GM23338 (cell line): ENCODE data around the gene SHKBP1. TPM values are rescaled to one million over a fixed set of nuclear protein-coding genes. Genes with fewer than 3 reads are reported as not detected.
A peak's percentile ranks its signal among the peaks of the same experiment; 100 is the strongest.

Experiments
- ATAC-seq: fragments of 200-7000 bp; cut with Tn5 transposase; 3 replicates; pipeline ENCODE4 v1.9.1; 2020
- DNase-seq: peaks from one replicate; pipeline ENCODE4 v3.0.0-alpha.2; 2015; ENCODE audit warnings: low spot score
- H2AFZ ChIP-seq: fragments of 200-600 bp; sonication (generic); 2 replicates; pipeline ENCODE4 v1.8.0; 2016; ENCODE audit warnings: antibody characterized with exemption, mild to moderate bottlenecking, moderate library complexity
- H3F3A ChIP-seq: fragments of 200-600 bp; sonication (generic); replicated peaks from 2 replicates; pipeline ENCODE4 v1.8.0; 2017; ENCODE audit warnings: antibody characterized with exemption, mixed run types, low read depth
- H3K27ac ChIP-seq: fragments of 200-600 bp; sonication (generic); 2 replicates; pipeline ENCODE4 v1.6.1; 2016; ENCODE audit warnings: low read depth
- H3K27me3 ChIP-seq: fragments of 200-600 bp; sonication (generic); 2 replicates; pipeline ENCODE4 v1.8.0; 2016; ENCODE audit warnings: mild to moderate bottlenecking, mixed run types, moderate library complexity; ENCODE audit not compliant: insufficient read depth
- H3K36me3 ChIP-seq: fragments of 200-600 bp; sonication (generic); 2 replicates; pipeline ENCODE4 v1.8.0; 2016; ENCODE audit warnings: mild to moderate bottlenecking; ENCODE audit not compliant: insufficient read depth
- H3K4me1 ChIP-seq: fragments of 200-600 bp; sonication (generic); 2 replicates; pipeline ENCODE4 v1.8.0; 2016; ENCODE audit warnings: mild to moderate bottlenecking, moderate library complexity; ENCODE audit not compliant: insufficient read depth
- H3K4me2 ChIP-seq: fragments of 200-600 bp; sonication (generic); 2 replicates; pipeline ENCODE4 v1.7.1; 2017; ENCODE audit warnings: mixed run types
- H3K4me3 ChIP-seq: fragments of 200-600 bp; sonication (generic); 2 replicates; pipeline ENCODE4 v1.6.1; 2016; ENCODE audit warnings: mixed run types
- H3K79me2 ChIP-seq: fragments of 200-600 bp; sonication (generic); replicated peaks from 2 replicates; pipeline ENCODE4 v1.8.0; 2017; ENCODE audit warnings: mild to moderate bottlenecking; ENCODE audit not compliant: insufficient read depth
- H3K9me2 ChIP-seq: fragments of 200-600 bp; sonication (generic); 2 replicates; pipeline ENCODE4 v1.8.0; 2017; ENCODE audit not compliant: insufficient read depth
- H4K20me1 ChIP-seq: fragments of 200-600 bp; sonication (generic); replicated peaks from 2 replicates; pipeline ENCODE4 v1.8.0; 2017; ENCODE audit warnings: mild to moderate bottlenecking; ENCODE audit not compliant: insufficient read depth
- H3K27ac Mint-ChIP-seq: 2 replicates; pipeline ENCODE4 v1.8.0; 2020; ENCODE audit warnings: inconsistent platforms, mild to moderate bottlenecking, moderate library complexity, mixed read lengths
- H3K27me3 Mint-ChIP-seq: 3 replicates; pipeline ENCODE4 v1.8.0; 2022; ENCODE audit warnings: low read depth, mild to moderate bottlenecking, moderate library complexity, mixed read lengths, inconsistent platforms; ENCODE audit not compliant: insufficient read depth, poor library complexity
- H3K36me3 Mint-ChIP-seq: 3 replicates; pipeline ENCODE4 v1.8.0; 2021; ENCODE audit warnings: low read depth, mild to moderate bottlenecking, inconsistent platforms, moderate library complexity, mixed read lengths
- H3K4me1 Mint-ChIP-seq: 3 replicates; pipeline ENCODE4 v1.8.0; 2020; ENCODE audit warnings: mild to moderate bottlenecking, inconsistent platforms, mixed read lengths
- H3K4me3 Mint-ChIP-seq: 3 replicates; pipeline ENCODE4 v1.8.0; 2021; ENCODE audit warnings: moderate library complexity, mild to moderate bottlenecking, inconsistent platforms, mixed read lengths
- H3K9me3 Mint-ChIP-seq: 3 replicates; pipeline ENCODE4 v1.8.0; 2020; ENCODE audit warnings: moderate library complexity, mild to moderate bottlenecking, inconsistent platforms, mixed read lengths
- CREB1 ChIP-seq: fragments of 250-450 bp; sonication (Bioruptor Pico); IDR thresholded peaks from 2 replicates; pipeline ENCODE4 v1.5.0; 2020; ENCODE audit warnings: low read depth, mild to moderate bottlenecking, moderate library complexity
- EZH2 ChIP-seq: fragments of 200-600 bp; sonication (generic); IDR thresholded peaks from one replicate; pipeline ENCODE4 v1.8.0; 2017; ENCODE audit warnings: antibody characterized with exemption, mild to moderate bottlenecking, low read depth; ENCODE audit not compliant: unreplicated experiment
- NANOG ChIP-seq: IDR thresholded peaks from 2 replicates; pipeline ENCODE4 v1.6.1; 2016; ENCODE audit warnings: antibody characterized with exemption, borderline replicate concordance
- REST ChIP-seq: IDR thresholded peaks from one replicate; pipeline ENCODE4 v1.6.1; 2018; ENCODE audit warnings: antibody characterized with exemption; ENCODE audit not compliant: unreplicated experiment
- ZNF331 ChIP-seq: fragments of 250-450 bp; sonication (Bioruptor Pico); IDR thresholded peaks from 2 replicates; pipeline ENCODE4 v1.5.0; 2020; ENCODE audit warnings: low read depth, mild to moderate bottlenecking, moderate library complexity
- polyA plus RNA-seq: library from polyadenylated mRNA; unstranded; fragments of >200 nt; fragmentation: Nextera tagmentation; extraction: Ambion mirVana; gene quantifications from 2 replicates; pipeline ENCODE4 v1.2.1, GENCODE V29; 2016
- total RNA-seq: library from RNA; depleted of rRNA; stranded (reverse); fragments of >200 nt; shearing (Covaris generic); gene quantifications from 2 replicates; pipeline ENCODE4 v1.2.3, GENCODE V29; 2014
- TF ChIP-seq, protein P1 (sequence below): IDR thresholded peaks from 2 replicates; pipeline ENCODE4 v1.6.1; 2016; ENCODE audit warnings: antibody characterized with exemption

SHKBP1 gene
- total and polyA plus RNA-seq, 2 experiments from 2014 or later, result 63.2 to 69.8 TPM

DNA sequence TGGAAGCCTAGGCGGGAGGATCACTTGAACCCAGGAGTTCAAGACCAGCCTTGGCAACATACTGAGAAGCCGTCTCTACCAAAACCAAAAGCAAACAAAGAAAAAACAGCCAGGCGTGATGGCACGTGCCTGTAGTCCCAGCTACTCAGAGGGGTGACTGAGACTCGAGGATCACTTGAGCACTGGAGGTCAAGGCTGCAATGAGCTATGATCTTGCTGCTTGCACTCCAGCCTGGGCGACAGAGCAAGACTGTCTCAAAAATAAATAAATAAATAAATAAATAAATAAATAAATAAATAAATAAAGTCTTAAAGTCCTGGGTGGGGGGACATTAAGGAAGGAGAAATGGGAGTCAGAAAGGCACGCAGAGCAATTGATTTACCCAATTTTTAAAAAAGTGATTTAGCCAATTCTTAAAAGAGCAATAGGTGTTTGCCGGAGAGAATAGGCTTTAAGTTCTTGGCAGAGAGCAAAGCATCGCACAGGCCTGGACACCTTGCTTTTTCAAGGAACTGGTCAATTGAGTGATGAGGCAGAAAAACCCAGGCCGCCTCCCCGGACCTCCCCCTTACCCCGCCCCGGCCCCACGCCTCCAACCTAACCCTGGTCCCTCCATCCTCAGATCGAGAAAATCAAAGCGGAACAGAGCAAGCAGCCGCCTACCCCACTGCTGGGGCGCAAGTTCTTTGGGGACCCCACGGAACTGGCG, 9.5 kb upstream of the SHKBP1 start:
- DNase-seq, result peak; percentile 55
- H3K4me3 ChIP-seq, result peak overlapping the region; percentile 71
- Mint-ChIP-seq H3K36me3 (no peaks in the 10 kb centered on the region), H3K9me3 (no peaks in the 10 kb centered on the region), H3K4me3 (peak overlapping the region; percentile 60), H3K27ac (no peak overlapping the region), H3K4me1 (peaks cover 10% of the 10 kb centered on the region; the same call in 2 of the 3 replicates), H3K27me3 (peaks cover 59% of the 10 kb centered on the region)
- 0 out of 2 replicates have a peak, but pooled peaks cover 4% of the 10 kb centered on the region for H4K20me1 ChIP-seq
- peak overlapping the region; percentile 90 for H2AFZ ChIP-seq
- H3K4me1 ChIP-seq, result no peaks in the 10 kb centered on the region; the same call in 1 of the 2 replicates
- H3K27me3 ChIP-seq, result peaks cover 68% of the 10 kb centered on the region
- H3K9me2 ChIP-seq, result peaks cover 9% of the 10 kb centered on the region
- peak; percentile 20 for ATAC-seq
- no peak overlapping the region for H3K27ac ChIP-seq
- H3F3A ChIP-seq, result no peaks in the 10 kb centered on the region
- H3K79me2 ChIP-seq, result no peaks in the 10 kb centered on the region
- TF ChIP-seq NANOG (no peak), EZH2 (peak; percentile 58), CREB1 (no peak), REST (no peak)
- TF ChIP-seq, protein P1, sequence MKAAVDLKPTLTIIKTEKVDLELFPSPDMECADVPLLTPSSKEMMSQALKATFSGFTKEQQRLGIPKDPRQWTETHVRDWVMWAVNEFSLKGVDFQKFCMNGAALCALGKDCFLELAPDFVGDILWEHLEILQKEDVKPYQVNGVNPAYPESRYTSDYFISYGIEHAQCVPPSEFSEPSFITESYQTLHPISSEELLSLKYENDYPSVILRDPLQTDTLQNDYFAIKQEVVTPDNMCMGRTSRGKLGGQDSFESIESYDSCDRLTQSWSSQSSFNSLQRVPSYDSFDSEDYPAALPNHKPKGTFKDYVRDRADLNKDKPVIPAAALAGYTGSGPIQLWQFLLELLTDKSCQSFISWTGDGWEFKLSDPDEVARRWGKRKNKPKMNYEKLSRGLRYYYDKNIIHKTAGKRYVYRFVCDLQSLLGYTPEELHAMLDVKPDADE, result no peak
- H3K36me3 ChIP-seq, result no peaks in the 10 kb centered on the region
- H3K4me2 ChIP-seq, result peak overlapping the region; percentile 83

DNA sequence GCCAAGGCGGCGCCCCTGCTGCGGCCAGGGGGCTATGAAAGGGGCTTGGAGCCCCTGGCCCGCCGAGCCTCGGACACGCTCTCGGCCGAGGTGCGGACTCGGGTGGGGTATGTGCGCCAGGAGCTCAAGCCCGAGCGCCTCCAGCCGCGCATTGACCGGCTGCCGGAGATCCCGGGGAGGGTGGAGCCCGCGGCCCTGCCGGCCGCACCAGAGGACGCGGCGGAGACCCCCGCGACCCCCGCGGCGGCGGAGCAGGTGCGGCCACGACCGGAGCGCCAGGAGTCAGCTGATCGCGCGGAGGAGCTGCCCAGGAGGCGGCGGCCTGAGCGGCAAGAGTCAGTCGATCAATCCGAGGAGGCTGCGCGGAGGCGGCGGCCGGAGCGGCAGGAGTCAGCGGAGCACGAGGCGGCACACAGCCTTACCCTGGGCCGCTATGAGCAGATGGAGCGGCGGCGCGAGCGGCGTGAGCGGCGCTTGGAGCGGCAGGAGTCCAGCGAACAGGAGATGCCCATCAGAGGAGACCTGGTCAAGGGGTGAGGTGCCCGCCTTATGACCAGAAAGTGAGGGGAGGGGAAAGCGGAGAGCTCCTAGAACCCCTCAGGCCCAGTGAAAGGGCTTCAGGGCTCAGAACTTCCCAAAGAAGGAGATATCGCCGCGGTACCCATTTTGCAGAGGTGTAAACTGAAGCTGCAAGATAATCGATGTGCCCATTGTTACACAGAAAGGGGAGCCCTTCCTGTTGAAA, 8.8 kb upstream of the SHKBP1 start:
- peak overlapping the region; percentile 83 for H3K4me2 ChIP-seq
- no peaks in the 10 kb centered on the region for H3K36me3 ChIP-seq
- peak overlapping the region; percentile 90 for H2AFZ ChIP-seq
- H3K27ac ChIP-seq, result no peak overlapping the region
- no peaks in the 10 kb centered on the region for H3K79me2 ChIP-seq
- peaks cover 56% of the 10 kb centered on the region for H3K27me3 Mint-ChIP-seq
- no peak overlapping the region for H3K27ac Mint-ChIP-seq
- H3K27me3 ChIP-seq, result peaks cover 68% of the 10 kb centered on the region
- no peaks in the 10 kb centered on the region for H3K9me3 Mint-ChIP-seq
- H3K4me3 ChIP-seq, result peak overlapping the region; percentile 71
- H3K4me1 Mint-ChIP-seq, result peaks cover 10% of the 10 kb centered on the region; the same call in 2 of the 3 replicates
- H3K36me3 Mint-ChIP-seq, result no peaks in the 10 kb centered on the region
- 0 out of 2 replicates have a peak, but pooled peaks cover 4% of the 10 kb centered on the region for H4K20me1 ChIP-seq
- H3K4me1 ChIP-seq, result no peaks in the 10 kb centered on the region; the same call in 1 of the 2 replicates
- DNase-seq (peak; percentile 62), ATAC-seq (peak; percentile 25)
- no peaks in the 10 kb centered on the region for H3F3A ChIP-seq
- H3K4me3 Mint-ChIP-seq, result peak overlapping the region; percentile 61
- TF ChIP-seq EZH2, result peak; percentile 66
- TF ChIP-seq ZNF331 (CRISPR knock-in tag), result no peak
- H3K9me2 ChIP-seq, result peaks cover 9% of the 10 kb centered on the region
